HFF-Myc (cell line): ENCODE data around the gene IMMP2L.
A peak's percentile ranks its signal among the peaks of the same experiment; 100 is the strongest.
"Not testable (repeated sequence)": the region's sequence is repeated elsewhere in the genome, so short reads cannot be mapped to it uniquely, and the experiment has no call there.

Experiments
- DNase-seq: peaks from one replicate; pipeline ENCODE4 v3.0.0-alpha.2; 2011; ENCODE audit warnings: low read depth; ENCODE audit errors: extremely low read depth
- H3K4me3 ChIP-seq: replicated peaks from 2 replicates; pipeline ENCODE4 v1.5.1; 2011; ENCODE audit warnings: low read depth, mild to moderate bottlenecking, control low read depth, low read length
- TF ChIP-seq, protein P1 (sequence below): IDR thresholded peaks from 2 replicates; pipeline ENCODE4 v1.5.1; 2012; ENCODE audit warnings: mild to moderate bottlenecking, low read depth, low read length, control low read depth; ENCODE audit errors: missing control alignments

Gene IMMP2L

DNA sequence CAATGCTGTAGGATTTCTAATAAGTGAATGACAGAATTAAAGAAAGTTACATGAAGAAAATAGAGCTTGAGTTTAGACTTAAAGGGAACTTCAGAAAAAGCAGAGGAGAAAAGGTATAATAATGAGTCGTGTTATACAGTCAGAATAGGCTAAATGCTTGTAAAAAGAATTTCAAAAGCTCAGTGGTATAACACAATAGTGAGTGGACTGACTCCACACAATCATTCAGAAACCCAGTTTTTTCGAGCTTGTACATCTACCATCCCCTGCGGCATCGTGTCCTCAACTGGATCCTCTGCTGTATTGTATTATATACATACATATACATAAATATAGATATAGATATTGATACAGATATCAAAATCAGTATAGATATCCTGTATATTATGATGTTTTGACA is 52.2 kb downstream of the IMMP2L start:
- TF ChIP-seq, protein P1, sequence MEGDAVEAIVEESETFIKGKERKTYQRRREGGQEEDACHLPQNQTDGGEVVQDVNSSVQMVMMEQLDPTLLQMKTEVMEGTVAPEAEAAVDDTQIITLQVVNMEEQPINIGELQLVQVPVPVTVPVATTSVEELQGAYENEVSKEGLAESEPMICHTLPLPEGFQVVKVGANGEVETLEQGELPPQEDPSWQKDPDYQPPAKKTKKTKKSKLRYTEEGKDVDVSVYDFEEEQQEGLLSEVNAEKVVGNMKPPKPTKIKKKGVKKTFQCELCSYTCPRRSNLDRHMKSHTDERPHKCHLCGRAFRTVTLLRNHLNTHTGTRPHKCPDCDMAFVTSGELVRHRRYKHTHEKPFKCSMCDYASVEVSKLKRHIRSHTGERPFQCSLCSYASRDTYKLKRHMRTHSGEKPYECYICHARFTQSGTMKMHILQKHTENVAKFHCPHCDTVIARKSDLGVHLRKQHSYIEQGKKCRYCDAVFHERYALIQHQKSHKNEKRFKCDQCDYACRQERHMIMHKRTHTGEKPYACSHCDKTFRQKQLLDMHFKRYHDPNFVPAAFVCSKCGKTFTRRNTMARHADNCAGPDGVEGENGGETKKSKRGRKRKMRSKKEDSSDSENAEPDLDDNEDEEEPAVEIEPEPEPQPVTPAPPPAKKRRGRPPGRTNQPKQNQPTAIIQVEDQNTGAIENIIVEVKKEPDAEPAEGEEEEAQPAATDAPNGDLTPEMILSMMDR = no peak
- no peak for DNase-seq
- no peak overlapping the region for H3K4me3 ChIP-seq

DNA sequence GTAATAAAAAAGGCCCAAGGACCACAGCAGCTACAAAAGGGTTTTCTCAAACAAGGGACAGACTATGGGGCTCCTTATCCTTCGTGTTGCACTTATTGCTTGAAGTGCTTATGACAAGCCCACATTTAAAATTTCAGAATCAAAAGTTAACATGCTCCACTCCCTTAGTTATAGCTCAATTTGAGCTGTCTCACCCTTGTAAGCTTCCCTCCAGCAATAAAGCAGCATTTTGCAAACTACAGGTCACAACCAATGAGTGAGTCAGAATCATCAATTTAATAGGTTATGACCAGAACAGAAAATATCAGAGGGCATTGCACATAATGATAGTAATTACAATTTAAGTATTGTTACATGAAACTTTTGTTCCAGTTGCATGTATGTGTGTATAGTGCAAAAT is 53.0 kb downstream of the IMMP2L start:
- TF ChIP-seq, protein P1 = no peak
- no peak overlapping the region for H3K4me3 ChIP-seq
- DNase-seq = no peak

DNA sequence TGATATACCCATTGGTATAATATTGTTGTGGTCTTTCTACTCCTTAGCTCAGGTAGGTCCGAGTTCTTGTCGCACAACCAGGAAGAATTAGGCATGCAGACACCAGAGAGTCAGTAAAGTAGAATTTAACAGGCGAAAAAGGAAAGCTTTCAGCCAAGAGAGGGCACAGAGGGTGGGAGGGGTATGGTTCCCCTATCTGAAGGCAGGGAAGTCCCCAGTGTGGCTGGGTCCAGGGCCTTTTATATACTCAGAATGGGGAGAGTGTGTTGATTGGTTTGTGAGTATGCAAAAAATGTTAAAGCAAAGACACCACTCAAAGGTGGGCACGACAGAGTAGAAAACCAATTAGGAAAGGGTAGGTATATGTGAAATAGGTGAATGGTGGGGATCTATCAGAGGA is 53.9 kb downstream of the IMMP2L start:
- DNase-seq = no peak
- TF ChIP-seq, protein P1 = no peak
- H3K4me3 ChIP-seq = no peak overlapping the region

DNA sequence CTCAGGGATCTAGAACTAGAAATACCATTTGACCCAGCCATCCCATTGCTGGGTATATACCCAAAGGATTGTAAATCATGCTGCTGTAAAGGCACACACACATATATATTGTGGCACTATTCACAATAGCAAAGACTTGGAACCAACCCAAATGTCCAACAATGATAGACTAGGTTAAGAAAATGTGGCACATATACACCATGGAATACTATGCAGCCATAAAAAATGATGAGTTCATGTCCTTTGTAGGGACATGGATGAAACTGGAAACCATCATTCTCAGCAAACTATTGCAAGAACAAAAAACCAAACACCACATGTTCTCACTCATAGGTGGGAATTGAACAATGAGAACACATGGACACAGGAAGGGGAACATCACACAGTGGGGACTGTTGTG is 56.9 kb downstream of the IMMP2L start:
- H3K4me3 ChIP-seq, DNase-seq: not testable (repeated sequence)

DNA sequence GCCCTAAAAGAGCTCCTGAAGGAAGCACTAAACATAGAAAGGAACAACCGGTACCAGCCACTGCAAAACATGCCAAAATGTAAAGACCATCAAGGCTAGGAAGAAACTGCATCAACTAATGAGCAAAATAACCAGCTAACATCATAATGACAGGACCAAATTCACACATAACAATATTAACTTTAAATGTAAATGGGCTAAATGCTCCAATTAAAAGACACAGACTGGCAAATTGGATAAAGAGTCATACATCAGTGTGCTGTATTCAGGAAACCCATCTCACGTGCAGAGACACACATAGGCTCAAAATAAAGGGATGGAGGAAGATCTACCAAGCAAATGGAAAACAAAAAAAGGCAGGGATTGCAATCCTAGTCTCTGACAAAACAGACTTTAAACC is 60.5 kb downstream of the IMMP2L start:
- not testable (repeated sequence) for DNase-seq, H3K4me3 ChIP-seq

DNA sequence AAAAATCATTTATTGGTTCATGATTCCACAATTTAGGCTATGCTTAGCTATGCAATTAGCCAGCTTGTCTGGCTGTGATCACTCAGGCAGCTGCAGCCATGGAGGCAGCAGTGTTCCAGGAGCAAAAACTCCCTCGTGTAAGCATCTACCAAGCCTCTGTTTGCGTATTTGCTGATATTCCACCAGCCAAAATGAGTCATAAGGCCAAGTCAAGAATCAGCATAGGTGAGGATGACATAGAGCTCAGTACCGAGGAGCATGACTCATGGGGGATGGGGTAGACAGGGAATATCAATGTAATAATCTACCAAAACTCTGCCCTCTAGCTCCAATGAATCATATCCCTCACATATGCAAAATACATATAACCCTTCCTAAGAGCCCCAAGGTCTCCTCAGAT is 63.3 kb downstream of the IMMP2L start:
- DNase-seq = peak; percentile 74
- H3K4me3 ChIP-seq = no peak overlapping the region
- TF ChIP-seq, protein P1 = no peak

DNA sequence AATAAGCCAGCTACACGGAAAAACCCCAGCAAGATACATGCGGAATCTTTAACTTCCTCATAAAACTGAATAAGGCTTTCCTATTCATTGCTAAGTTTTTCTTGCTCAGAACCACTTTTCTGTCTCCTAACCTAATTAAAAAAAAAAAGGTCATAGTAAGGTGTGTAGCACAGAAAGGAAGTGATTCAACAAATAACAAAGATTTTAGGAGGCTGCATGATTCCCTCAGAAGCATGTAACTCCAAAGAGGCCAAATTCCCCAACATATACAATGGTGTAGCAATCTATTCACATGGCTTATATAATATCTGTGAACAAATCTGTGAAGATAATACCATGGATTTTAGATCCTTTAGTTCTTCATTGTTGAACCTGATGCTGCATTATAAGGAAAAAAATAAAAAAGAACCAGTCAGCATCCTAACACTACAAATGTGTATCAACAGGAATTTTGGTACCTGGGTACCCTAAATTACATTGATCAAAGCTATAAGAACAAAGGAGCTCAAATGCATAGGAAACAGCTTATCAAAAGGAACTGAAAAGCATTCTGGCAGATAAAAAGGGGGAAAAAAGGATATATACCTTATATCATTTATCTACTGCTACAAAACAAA is 63.8 kb downstream of the IMMP2L start:
- TF ChIP-seq, protein P1 = no peak
- no peak overlapping the region for H3K4me3 ChIP-seq
- DNase-seq = no peak

DNA sequence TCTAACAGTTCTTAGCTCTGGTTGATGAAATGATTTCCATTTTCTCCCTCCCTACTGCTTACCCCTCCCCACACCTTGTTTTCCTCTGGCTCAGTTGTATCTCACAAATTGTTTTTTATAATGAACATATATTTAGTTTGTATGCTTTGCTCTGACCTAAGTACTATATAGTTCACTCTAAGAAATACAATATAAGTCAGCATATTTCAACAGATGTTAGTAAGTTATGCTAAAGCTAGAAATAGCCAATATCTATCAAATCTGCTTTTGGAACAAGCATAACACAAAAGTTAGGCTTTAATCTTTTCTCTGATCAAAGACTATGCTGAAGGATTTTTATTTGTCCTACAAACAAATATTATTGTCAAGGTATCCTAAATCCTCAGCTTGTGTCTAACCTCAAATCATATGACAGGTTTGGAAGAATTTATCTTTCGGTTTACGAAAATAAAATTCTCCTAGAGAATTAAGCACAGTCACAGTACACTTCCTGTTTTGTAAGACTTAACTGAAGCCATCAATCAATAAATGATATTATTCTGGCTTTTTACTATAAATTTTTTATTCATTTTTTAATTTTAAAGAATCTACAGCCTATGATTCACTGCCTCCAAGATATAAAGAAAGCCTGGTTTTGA is 67.0 kb downstream of the IMMP2L start:
- DNase-seq = no peak
- no peak overlapping the region for H3K4me3 ChIP-seq
- TF ChIP-seq, protein P1 = no peak
